DMS 273 (cell line): ENCODE measurements around the gene DNASE1.
"Not testable (repeated sequence)": the region's sequence is repeated elsewhere in the genome, so short reads cannot be mapped to it uniquely, and the experiment has no call there.

Source experiments
- DNase-seq: peaks from one replicate; lab custom pipeline; 2025; ENCODE audit not compliant: unreplicated experiment; lab: John Stamatoyannopoulos, UW

DNASE1 gene

GRCh38 chr16:3654249-3654991 is at the start of gene DNASE1:
DNASE1 (plus strand) TSS chr16:3654691; CDS start chr16:3655374, 683 bp downstream.
- DNase-seq, result peak; percentile 79

- peak; percentile 80 for DNase-seq
These were observed 48.0 kb upstream of the DNASE1 start for GRCh38 chr16:3606441-3606840.

GRCh38 chr16:3607161-3607560 is 47.3 kb upstream of the DNASE1 start:
- no peak for DNase-seq

GRCh38 chr16:3607634-3608033 is 46.9 kb upstream of the DNASE1 start:
- DNase-seq, result no peak

GRCh38 chr16:3608069-3608468 is 46.4 kb upstream of the DNASE1 start:
- no peak for DNase-seq

- DNase-seq, result not testable (repeated sequence)
These were observed 45.5 kb upstream of the DNASE1 start for GRCh38 chr16:3608976-3609375.

GRCh38 chr16:3609895-3610697 is 44.4 kb upstream of the DNASE1 start:
- DNase-seq, result no peak

- DNase-seq, result no peak
These were observed 43.8 kb upstream of the DNASE1 start for GRCh38 chr16:3610698-3611145.

GRCh38 chr16:3611146-3611975 is 43.1 kb upstream of the DNASE1 start, which contains the start of gene SLX4:
SLX4 (minus strand) TSS chr16:3611606; CDS start chr16:3608964, 2,642 bp downstream.
- DNase-seq, result peak; percentile 98

GRCh38 chr16:3612510-3613466 is 41.7 kb upstream of the DNASE1 start:
- no peak for DNase-seq

GRCh38 chr16:3618769-3619141 is 35.7 kb upstream of the DNASE1 start:
- DNase-seq, result no peak

GRCh38 chr16:3623642-3624041 is 30.8 kb upstream of the DNASE1 start:
- DNase-seq, result peak; percentile 19

- DNase-seq, result no peak
These were observed 29.2 kb upstream of the DNASE1 start for GRCh38 chr16:3625331-3625730.

GRCh38 chr16:3625911-3626732 is 28.4 kb upstream of the DNASE1 start:
- DNase-seq, result no peak

GRCh38 chr16:3637371-3637923 is 17.0 kb upstream of the DNASE1 start:
- DNase-seq, result peak; percentile 25

GRCh38 chr16:3638916-3639644 is 15.4 kb upstream of the DNASE1 start:
- DNase-seq, result no peak

- no peak for DNase-seq
These were observed 14.3 kb upstream of the DNASE1 start for GRCh38 chr16:3640207-3640606.
